NCI-H748 (cell line): ENCODE data around the gene CNIH2.
"Not testable (repeated sequence)": the region's sequence is repeated elsewhere in the genome, so short reads cannot be mapped to it uniquely, and the experiment has no call there.

Source experiments
- DNase-seq: peaks from one replicate; lab custom pipeline; 2025; ENCODE audit not compliant: unreplicated experiment; lab: John Stamatoyannopoulos, UW

CNIH2 gene

GRCh38 chr11:66277471-66278362 lies at the start of gene CNIH2:
Gene CNIH2, plus strand, starts transcription at chr11:66278175. Its CDS starts 282 bp downstream, at chr11:66278457.
- peak; percentile 66 for DNase-seq

- no peak for DNase-seq
Measured at GRCh38 chr11:66228521-66228920, 49.5 kb upstream of the CNIH2 start.

- DNase-seq = no peak
Measured at GRCh38 chr11:66230156-66230555, 47.8 kb upstream of the CNIH2 start.

GRCh38 chr11:66230978-66231377 lies 47.0 kb upstream of the CNIH2 start:
- DNase-seq = no peak

GRCh38 chr11:66231561-66231960 lies 46.4 kb upstream of the CNIH2 start:
- DNase-seq = peak; percentile 52

- DNase-seq = no peak
Measured at GRCh38 chr11:66232769-66233168, 45.2 kb upstream of the CNIH2 start.

GRCh38 chr11:66233301-66233700 lies 44.7 kb upstream of the CNIH2 start:
- DNase-seq = no peak

- no peak for DNase-seq
Measured at GRCh38 chr11:66235141-66235540, 42.8 kb upstream of the CNIH2 start.

- DNase-seq = no peak
Measured at GRCh38 chr11:66237867-66238266, 40.1 kb upstream of the CNIH2 start.

- DNase-seq = no peak
Measured at GRCh38 chr11:66238786-66239413, 39.1 kb upstream of the CNIH2 start.

- no peak for DNase-seq
Measured at GRCh38 chr11:66239511-66239910, 38.5 kb upstream of the CNIH2 start.

- DNase-seq = no peak
Measured at GRCh38 chr11:66239998-66240780, 37.8 kb upstream of the CNIH2 start.

- DNase-seq = no peak
Measured at GRCh38 chr11:66240781-66241136, 37.2 kb upstream of the CNIH2 start.

- DNase-seq = no peak
Measured at GRCh38 chr11:66242095-66242765, 35.7 kb upstream of the CNIH2 start.

- no peak for DNase-seq
Measured at GRCh38 chr11:66243782-66244535, 34.0 kb upstream of the CNIH2 start.

GRCh38 chr11:66247295-66247694 lies 30.7 kb upstream of the CNIH2 start:
- no peak for DNase-seq

GRCh38 chr11:66247801-66248200 lies 30.2 kb upstream of the CNIH2 start:
- DNase-seq = no peak

GRCh38 chr11:66248903-66249302 lies 29.1 kb upstream of the CNIH2 start:
- DNase-seq = no peak

- DNase-seq = no peak
Measured at GRCh38 chr11:66251809-66252208, 26.2 kb upstream of the CNIH2 start.

- not testable (repeated sequence) for DNase-seq
Measured at GRCh38 chr11:66253081-66253480, 24.9 kb upstream of the CNIH2 start.
